SU-DHL-6 (cell line): ENCODE data around the gene IQCC.

Experiments used
- H2AFZ ChIP-seq: fragments of 200-600 bp; sonication (generic); 2 replicates; pipeline ENCODE4 v1.6.1; 2014; ENCODE audit warnings: low read depth, mild to moderate bottlenecking, moderate library complexity, mixed read lengths, antibody characterized with exemption, low read length; ENCODE audit not compliant: severe bottlenecking
- H3F3A ChIP-seq: fragments of 200-600 bp; shearing (Covaris generic); 2 replicates; pipeline ENCODE4 v1.6.0; 2016; ENCODE audit warnings: antibody characterized with exemption, mild to moderate bottlenecking; ENCODE audit not compliant: insufficient read depth
- H3K27ac ChIP-seq: fragments of 200-600 bp; sonication (generic); 2 replicates; pipeline ENCODE4 v1.5.1; 2016; ENCODE audit warnings: low read depth, mild to moderate bottlenecking, low read length, moderate library complexity, mixed read lengths
- H3K27me3 ChIP-seq: fragments of 200-600 bp; sonication (generic), shearing (Covaris generic); 2 replicates; pipeline ENCODE4 v1.6.0; 2014; ENCODE audit warnings: mild to moderate bottlenecking, low read length
- H3K36me3 ChIP-seq: fragments of 200-600 bp; sonication (generic); 2 replicates; pipeline ENCODE4 v1.6.1; 2014; ENCODE audit warnings: mild to moderate bottlenecking, low read length, mixed read lengths
- H3K4me2 ChIP-seq: fragments of 300-600, 200-600 bp; shearing (Covaris generic), sonication (generic); 2 replicates; pipeline ENCODE4 v1.6.0; 2014; ENCODE audit warnings: low read length, low read depth, mild to moderate bottlenecking; ENCODE audit not compliant: poor library complexity, severe bottlenecking
- H3K4me3 ChIP-seq: fragments of 200-600 bp; sonication (generic); 2 replicates; pipeline ENCODE4 v1.5.1; 2014; ENCODE audit warnings: antibody characterized with exemption, low read length, mild to moderate bottlenecking, mixed read lengths; ENCODE audit not compliant: insufficient read depth, poor library complexity, severe bottlenecking
- H3K79me2 ChIP-seq: fragments of 200-600 bp; sonication (generic); 2 replicates; pipeline ENCODE4 v1.6.1; 2014; ENCODE audit warnings: mild to moderate bottlenecking, low read length, moderate library complexity; ENCODE audit not compliant: insufficient read depth
- H3K9ac ChIP-seq: fragments of 200-600 bp; sonication (generic); 2 replicates; pipeline ENCODE4 v1.7.0; 2014; ENCODE audit warnings: mild to moderate bottlenecking, low read length
- H3K9me2 ChIP-seq: fragments of 200-600 bp; sonication (generic); replicated peaks from 2 replicates; pipeline ENCODE4 v1.6.1; 2014; ENCODE audit warnings: low read length; ENCODE audit not compliant: insufficient read depth
- H3K9me3 ChIP-seq: fragments of 200-600 bp; sonication (generic); 2 replicates; pipeline ENCODE4 v1.6.1; 2014; ENCODE audit warnings: low read length, mixed read lengths; ENCODE audit not compliant: insufficient read depth
- H4K20me1 ChIP-seq: fragments of 200-600 bp; sonication (generic); 2 replicates; pipeline ENCODE4 v1.6.1; 2014; ENCODE audit warnings: low read depth, mild to moderate bottlenecking, antibody characterized with exemption, low read length, moderate library complexity, mixed read lengths
- EZH2phosphoT487 ChIP-seq: fragments of 200-600 bp; sonication (generic), shearing (Covaris generic); conservative IDR thresholded peaks from 2 replicates; pipeline ENCODE4 v1.6.1; 2018; ENCODE audit warnings: mild to moderate bottlenecking, antibody characterized with exemption, low read length, moderate library complexity, mixed read lengths
- TF ChIP-seq, protein P1 (sequence below): fragments of 200-600 bp; sonication (generic); IDR thresholded peaks from one replicate; pipeline ENCODE4 v1.5.1; 2017; ENCODE audit warnings: antibody characterized with exemption, mild to moderate bottlenecking, low read length, moderate library complexity; ENCODE audit not compliant: insufficient read depth, poor library complexity, severe bottlenecking

Gene IQCC

DNA sequence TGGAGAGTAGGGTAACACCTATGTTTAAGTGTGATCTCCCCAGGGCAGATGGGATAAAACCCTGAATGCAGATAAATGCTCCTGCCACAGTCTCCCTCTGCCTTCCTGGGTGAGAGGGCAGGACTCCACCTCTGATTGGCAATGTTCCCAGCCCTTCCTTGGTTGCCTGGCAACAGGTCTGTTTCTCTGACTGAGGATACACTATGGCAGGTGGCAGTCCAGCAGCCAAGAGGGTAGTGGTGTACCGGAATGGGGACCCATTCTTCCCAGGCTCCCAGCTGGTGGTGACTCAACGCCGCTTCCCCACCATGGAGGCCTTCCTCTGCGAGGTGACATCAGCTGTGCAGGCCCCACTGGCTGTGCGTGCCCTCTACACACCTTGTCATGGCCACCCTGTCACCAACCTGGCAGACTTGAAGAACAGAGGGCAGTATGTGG is 3.4 kb downstream of the IQCC start, which contains the start of gene DCDC2B:
DCDC2B (plus strand) TSS at position 199 of the 438 bp plus-strand sequence; CDS start at position 204, 5 bp downstream.
- Histone ChIP-seq H3K9me3 (no peaks in the 10 kb centered on the region), H3K27ac (no peak within 1 kb of the TSS), H3K4me2 (no peak within 1 kb of the TSS), H3K36me3 (no peaks in the 10 kb centered on the region), H3K9ac (no peak within 1 kb of the TSS), H3K27me3 (no peaks in the 10 kb centered on the region), H3F3A (0 out of 2 replicates have a peak, but pooled peaks cover 4% of the 10 kb centered on the region), H4K20me1 (no peaks in the 10 kb centered on the region), H3K9me2 (no peaks in the 10 kb centered on the region), H2AFZ (no peak within 1 kb of the TSS), H3K79me2 (no peaks in the 10 kb centered on the region), H3K4me3 (no peak within 1 kb of the TSS)
- TF ChIP-seq EZH2phosphoT487: no peak
- TF ChIP-seq, protein P1, sequence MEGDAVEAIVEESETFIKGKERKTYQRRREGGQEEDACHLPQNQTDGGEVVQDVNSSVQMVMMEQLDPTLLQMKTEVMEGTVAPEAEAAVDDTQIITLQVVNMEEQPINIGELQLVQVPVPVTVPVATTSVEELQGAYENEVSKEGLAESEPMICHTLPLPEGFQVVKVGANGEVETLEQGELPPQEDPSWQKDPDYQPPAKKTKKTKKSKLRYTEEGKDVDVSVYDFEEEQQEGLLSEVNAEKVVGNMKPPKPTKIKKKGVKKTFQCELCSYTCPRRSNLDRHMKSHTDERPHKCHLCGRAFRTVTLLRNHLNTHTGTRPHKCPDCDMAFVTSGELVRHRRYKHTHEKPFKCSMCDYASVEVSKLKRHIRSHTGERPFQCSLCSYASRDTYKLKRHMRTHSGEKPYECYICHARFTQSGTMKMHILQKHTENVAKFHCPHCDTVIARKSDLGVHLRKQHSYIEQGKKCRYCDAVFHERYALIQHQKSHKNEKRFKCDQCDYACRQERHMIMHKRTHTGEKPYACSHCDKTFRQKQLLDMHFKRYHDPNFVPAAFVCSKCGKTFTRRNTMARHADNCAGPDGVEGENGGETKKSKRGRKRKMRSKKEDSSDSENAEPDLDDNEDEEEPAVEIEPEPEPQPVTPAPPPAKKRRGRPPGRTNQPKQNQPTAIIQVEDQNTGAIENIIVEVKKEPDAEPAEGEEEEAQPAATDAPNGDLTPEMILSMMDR: no peak

DNA sequence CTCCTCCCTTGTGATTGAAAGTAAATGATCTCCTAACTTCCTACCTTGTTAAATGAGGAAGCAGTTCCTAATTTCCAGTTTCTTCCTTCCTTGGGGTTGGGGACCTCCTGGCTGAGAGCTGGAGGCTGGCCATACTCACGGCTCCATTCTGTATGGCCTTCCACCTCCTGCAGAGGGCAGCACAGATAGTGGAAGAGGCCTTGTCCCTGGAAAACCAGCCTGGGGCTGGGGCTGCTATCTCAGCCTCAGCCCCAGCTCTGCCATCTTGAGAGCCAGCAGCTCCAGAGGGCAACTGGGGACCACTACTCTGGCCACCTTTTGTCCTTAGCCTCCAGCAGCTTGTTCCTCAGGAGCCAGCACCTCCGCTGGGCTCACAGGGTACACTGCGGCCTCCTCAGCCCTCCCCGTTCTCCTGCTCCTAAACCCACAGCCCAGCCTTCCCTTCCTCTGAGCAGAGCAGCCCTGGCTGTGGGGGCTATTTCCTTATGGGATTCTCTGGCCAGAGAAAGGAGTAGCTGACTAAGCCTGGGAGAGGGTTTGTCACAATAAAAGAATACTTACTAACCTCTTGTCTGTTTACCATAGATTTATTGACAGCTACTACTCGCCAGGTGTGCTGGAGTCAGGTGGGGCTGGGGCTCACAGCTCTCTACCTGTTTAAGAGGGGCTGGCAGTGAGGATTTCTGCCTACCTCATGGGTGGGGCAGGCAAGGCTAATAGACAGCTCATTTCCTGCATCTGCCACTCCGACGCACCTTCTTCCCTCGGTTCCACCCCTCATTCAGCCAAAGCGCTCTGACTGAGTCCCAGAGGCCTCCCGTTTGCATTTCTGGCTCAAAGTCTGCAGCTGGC is 10.4 kb downstream of the IQCC start:
- Histone ChIP-seq H3K9me2 (no peaks in the 10 kb centered on the region), H4K20me1 (no peaks in the 10 kb centered on the region), H3K9me3 (no peaks in the 10 kb centered on the region), H3K27me3 (no peaks in the 10 kb centered on the region), H2AFZ (no peak overlapping the region), H3K36me3 (no peaks in the 10 kb centered on the region), H3K4me3 (no peak overlapping the region), H3F3A (no peaks in the 10 kb centered on the region), H3K4me2 (no peak overlapping the region), H3K79me2 (no peaks in the 10 kb centered on the region), H3K9ac (no peak overlapping the region), H3K27ac (no peak overlapping the region)
- TF ChIP-seq, protein P1: peak; percentile 74
- no peak for TF ChIP-seq EZH2phosphoT487

DNA sequence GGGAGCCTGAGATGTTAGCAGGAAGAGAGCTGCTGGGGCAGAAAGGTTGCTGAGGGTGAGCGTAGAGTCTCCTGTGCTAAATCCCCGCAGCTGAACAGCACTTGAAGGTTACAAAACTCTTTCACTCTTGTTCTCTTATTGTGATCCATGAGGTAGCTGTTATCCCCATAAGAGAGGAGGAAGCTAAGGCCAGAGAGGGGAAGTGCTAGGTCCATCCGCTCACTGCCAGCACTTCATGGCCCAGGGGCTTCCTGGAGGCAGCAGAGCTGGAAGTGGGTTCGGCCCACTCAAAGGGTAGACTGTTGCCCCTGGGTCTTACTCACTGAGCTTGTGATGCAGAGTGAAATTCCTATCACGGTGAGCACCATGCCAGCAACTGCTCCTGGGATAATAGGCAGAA is 11.1 kb downstream of the IQCC start:
- no peak overlapping the region for H3K27ac ChIP-seq
- H4K20me1 ChIP-seq: no peaks in the 10 kb centered on the region
- H3K36me3 ChIP-seq: no peaks in the 10 kb centered on the region
- H3K79me2 ChIP-seq: no peaks in the 10 kb centered on the region
- H3K9ac ChIP-seq: no peak overlapping the region
- H3K9me3 ChIP-seq: no peaks in the 10 kb centered on the region
- H3F3A ChIP-seq: no peaks in the 10 kb centered on the region
- no peaks in the 10 kb centered on the region for H3K9me2 ChIP-seq
- no peak overlapping the region for H2AFZ ChIP-seq
- no peak overlapping the region for H3K4me2 ChIP-seq
- H3K27me3 ChIP-seq: no peaks in the 10 kb centered on the region
- no peak overlapping the region for H3K4me3 ChIP-seq
- TF ChIP-seq, protein P1: no peak
